ENCODE results near the gene RERE.

The RERE gene

GRCh38 chr1:8371372-8371991, 446.0 kb downstream of the RERE start:
- in situ Hi-C loops (cut with HindIII; ENCODE audit: low pct_ligation_motif_present, low pct_unique_long_range_greater_than_20kb, low sequenced_read_pairs), result no loop called here
- DNase-seq, result no peak

DNA sequence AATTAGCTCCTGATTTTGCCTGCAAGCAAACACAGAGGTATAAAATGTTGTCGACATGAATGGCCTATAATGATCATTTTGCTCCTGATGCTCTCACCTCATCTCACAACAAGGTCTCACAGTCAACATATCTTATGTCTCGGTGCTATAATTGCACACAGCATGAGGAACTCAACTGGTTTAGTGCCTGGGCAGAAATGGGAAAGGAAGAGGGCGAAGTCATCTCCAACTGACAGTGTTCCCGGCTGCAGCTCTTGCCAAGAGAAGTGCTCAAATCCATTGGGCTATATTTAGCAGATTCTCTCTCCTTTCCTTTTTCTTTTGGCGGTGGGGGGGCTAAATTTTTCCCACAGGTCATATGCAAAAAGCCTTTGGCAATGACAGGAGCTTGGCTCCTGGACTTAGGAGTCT, 446.5 kb downstream of the RERE start:
- no peak for DNase-seq
- in situ Hi-C loops (cut with HindIII; ENCODE audit: low pct_ligation_motif_present, low pct_unique_long_range_greater_than_20kb, low sequenced_read_pairs), result no loop called here

GRCh38 chr1:8370046-8370881, 447.2 kb downstream of the RERE start:
- DNase-seq, result no peak
- in situ Hi-C loops (cut with HindIII; ENCODE audit: low pct_ligation_motif_present, low pct_unique_long_range_greater_than_20kb, low sequenced_read_pairs), result no loop called here

DNA sequence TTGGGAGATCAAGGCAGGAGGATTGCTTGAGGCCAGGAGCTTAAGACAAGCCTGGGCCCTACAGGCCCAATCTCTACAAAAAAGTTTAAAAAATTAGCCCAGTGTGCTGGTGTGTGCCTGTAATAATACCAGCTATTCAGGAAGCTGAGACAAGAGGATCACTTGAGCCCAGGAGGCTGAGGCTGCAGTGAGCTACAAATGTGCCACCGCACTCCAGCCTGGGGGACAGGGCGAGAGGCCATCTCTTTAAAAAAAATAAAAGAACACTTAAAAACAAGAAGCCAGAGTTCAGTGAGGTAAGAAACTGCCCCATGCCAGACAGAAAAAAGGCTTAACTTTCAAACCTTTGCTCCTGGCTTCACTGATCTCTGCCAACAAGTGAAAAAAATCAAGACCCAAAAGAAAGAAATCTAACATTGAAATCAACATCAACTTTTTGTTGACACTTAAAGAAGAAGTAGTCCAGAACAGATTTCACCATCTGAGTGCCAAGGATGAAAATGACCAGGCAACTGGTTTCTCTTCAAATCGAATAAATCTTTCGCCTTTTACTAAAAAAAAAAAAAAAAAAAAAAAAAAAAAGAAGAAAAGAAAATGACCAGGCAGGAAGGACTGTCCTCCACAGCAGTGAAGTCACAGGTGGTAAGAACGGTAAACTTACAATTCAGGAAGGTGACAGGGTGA, 448.3 kb downstream of the RERE start:
- in situ Hi-C loops (cut with HindIII; ENCODE audit: low pct_ligation_motif_present, low pct_unique_long_range_greater_than_20kb, low sequenced_read_pairs), result no loop called here
- DNase-seq, result no peak

DNA sequence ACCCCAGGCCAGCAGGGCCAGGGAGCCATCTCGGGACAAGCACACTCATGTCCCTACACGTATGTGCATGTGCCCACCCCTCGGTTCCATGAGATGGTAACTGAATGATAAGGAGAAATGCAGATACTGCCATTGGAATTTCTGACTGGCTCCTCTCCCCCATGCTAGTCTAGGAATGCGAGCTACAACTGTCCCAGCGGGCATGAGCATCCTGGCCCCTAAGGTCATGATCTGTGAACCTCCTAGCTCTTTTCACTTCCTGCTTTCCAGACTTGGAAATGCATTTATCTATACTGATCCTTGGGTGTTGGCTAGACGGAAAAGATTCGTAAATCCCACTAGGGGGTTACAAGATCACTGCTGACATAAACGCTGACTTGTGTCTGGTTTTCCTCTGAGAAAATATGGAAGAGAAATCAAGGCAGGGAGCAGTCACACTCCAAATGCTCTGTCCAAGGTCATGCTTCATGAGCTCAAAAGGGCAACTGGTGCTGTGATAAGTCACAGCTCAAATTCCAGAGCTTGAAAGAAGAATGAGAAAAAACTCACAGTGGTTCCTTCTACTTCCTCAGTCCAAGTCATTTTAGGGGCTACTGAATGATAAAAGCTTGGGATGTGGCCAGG, 449.8 kb downstream of the RERE start:
- DNase-seq, result no peak
- in situ Hi-C loops (cut with HindIII; ENCODE audit: low pct_ligation_motif_present, low pct_unique_long_range_greater_than_20kb, low sequenced_read_pairs), result no loop called here

- no peak for DNase-seq
- in situ Hi-C loops (cut with HindIII; ENCODE audit: low pct_ligation_motif_present, low pct_unique_long_range_greater_than_20kb, low sequenced_read_pairs), result no loop called here
Observed at GRCh38 chr1:8365661-8366362, 451.6 kb downstream of the RERE start.

DNA sequence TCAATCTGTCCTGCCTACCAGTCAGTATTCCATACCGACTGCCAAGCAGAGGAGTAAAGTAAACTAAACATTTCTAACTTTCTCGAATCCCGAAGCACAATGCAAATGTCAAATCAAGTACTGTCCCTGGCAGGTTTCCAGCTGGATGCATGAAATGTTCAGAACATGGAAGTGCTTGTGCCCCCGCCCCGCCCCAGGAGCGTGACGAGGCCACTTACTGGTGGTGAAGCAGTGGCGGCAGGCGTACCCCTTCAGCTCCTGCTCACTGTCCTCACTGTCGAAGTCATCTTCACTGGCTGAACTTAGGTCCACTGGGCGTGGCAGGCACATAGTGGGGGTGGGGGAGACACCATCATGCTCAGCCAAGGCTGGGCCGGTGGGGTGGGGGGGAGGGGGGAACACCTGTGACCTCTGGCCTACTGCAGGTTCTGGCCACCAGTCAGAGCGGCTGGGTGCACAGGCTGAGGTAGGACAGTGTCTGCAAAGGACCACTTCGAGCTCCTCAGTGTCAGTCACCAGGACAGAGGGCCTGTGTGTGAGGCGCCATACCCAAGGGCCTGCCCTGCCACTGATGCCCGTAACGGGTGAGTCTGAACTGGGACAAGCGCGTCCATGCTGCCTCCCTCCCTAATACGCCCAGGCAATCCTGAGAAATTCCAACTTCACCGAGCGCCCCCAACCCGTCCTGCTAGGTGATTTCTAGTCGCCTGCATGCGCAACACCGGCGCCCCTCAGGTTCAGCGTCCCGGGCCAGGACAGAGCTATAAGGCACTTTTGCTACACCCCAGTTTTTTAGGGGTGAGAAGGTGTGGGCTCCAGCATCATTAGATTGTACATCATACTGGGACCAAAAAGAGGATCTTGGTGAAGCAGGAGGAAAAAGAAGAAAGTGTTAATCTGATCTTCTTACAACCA, 452.7 kb downstream of the RERE start:
- in situ Hi-C loops (cut with HindIII; ENCODE audit: low pct_ligation_motif_present, low pct_unique_long_range_greater_than_20kb, low sequenced_read_pairs), result no loop called here
- no peak for DNase-seq

DNA sequence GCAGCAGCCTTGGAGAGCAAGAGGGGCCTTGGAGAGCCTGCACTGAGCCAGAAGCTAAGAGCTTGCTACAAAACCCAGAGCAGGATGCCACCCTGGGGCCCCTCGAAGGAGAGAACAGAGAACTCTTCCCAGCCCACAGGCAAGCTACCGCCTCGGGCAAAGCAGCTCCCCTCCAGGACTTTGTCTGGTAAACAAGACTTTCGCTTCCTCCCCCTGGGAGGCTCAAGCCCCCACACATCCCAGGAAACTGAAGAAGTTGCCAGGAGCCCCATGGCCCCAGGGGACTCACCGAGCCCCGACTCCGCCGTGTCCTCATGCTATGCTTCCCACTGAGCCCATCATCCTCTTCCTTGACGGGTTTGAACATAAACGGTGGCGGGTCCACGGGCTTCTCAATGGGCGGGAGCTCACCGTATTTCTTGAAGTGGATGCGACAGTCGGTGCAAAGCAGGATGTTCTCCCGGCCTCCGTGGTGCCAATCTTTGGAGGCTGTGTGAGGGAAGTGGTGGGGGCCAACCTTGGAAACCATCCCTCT, 453.6 kb downstream of the RERE start:
- no peak for DNase-seq
- in situ Hi-C loops (cut with HindIII; ENCODE audit: low pct_ligation_motif_present, low pct_unique_long_range_greater_than_20kb, low sequenced_read_pairs), result no loop called here

DNA sequence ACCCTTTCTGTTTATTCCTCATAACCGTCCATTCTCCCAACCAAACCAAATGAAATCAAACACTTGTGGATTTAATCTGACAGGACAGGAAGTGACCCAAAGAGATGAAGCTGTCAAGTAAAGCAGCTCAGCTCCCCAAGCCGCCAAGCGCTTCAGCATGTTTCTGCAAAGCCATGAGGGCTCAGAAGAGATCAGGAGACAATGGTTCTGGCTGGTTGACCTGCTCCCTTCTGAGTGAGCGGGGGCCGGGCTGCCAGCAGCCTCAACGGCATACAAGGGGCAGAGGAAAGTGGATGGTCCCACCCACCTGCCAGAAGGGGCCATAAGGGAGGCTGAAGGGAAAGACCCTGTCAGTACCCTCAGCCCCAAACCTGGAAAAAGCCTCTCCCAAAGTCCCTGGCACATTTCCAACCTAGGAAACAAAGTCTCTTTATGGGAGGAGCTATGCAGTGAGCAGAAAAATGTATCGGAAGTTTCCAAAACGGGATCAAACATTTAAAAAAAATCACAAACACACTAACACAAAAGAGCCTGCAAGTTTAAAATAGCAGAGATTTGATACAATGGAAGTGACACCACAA, 454.2 kb downstream of the RERE start:
- in situ Hi-C loops (cut with HindIII; ENCODE audit: low pct_ligation_motif_present, low pct_unique_long_range_greater_than_20kb, low sequenced_read_pairs), result no loop called here
- DNase-seq, result no peak

DNA sequence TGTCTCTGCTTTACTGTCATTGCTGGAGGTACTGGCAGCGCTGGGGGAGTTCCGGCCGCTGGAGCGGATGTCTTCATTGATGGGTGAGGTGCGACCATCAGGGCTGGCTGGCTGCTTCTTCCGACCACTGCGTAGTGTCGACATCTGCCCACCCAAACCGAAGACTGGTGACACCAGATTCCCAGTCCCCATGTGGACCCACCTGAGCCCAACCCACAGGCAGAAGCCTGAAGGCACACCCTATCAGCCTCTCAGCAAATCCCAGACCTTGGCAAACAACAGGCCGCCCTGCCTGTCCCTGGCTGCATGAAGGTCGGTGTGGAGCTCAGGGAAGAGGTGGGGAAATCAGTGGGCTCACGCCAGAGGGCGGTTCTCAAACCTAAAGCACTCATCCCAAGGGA, 454.7 kb downstream of the RERE start:
- DNase-seq, result no peak

GRCh38 chr1:8361198-8361849, 456.1 kb downstream of the RERE start:
- DNase-seq, result no peak
- in situ Hi-C loops (cut with HindIII; ENCODE audit: low pct_ligation_motif_present, low pct_unique_long_range_greater_than_20kb, low sequenced_read_pairs), result no loop called here

More for the DNA sequence above, 454.7 kb downstream of the RERE start:
- in situ Hi-C loops (cut with HindIII; ENCODE audit: low pct_ligation_motif_present, low pct_unique_long_range_greater_than_20kb, low sequenced_read_pairs), result no loop called here

GRCh38 chr1:8360493-8361197, 456.8 kb downstream of the RERE start:
- no peak for DNase-seq
- in situ Hi-C loops (cut with HindIII; ENCODE audit: low pct_ligation_motif_present, low pct_unique_long_range_greater_than_20kb, low sequenced_read_pairs), result no loop called here

DNA sequence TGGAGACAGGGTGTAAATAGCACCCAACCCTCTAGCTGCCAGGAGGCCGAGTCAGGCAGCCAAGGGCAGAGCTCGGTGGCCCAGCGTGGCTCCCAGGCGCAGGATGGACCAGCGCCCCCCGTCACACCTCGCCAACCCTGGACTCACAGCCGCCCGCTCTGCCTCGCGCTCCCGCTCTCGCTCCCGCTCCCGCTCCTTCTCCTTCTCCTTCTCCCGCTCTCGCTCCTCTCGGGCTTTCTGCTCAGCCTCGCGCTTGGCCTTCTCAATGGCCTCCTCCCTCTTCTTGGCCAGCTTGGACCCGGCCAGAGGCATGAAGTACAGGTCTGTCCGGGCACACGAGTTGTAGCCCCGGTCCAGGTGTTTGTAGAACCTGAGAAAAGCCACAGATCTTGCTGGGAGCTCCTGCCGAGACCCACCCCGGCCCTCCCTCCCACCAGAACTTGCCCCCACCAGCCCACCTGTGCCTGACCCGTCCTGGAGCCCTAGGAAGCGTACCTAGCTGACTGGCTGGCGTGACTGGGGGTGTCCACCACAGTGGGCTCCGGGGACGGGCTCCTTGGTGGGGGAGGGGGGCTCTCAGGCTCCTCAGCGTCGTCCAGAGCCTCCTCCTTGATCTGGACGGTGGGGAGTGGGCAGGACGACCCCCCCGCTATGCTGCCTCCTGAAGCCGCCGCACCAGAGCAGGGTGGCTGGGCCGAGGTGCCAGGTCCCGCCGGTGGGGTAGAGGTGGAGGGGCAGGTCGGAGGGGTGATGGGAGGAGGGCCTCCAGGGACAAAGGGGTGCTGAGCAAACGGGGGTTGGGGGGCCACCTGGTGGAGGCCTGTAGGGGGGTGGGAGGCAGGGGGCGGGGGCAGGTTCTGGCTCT, 457.6 kb downstream of the RERE start:
- DNase-seq, result no peak
- in situ Hi-C loops (cut with HindIII; ENCODE audit: low pct_ligation_motif_present, low pct_unique_long_range_greater_than_20kb, low sequenced_read_pairs), result no loop called here

DNA sequence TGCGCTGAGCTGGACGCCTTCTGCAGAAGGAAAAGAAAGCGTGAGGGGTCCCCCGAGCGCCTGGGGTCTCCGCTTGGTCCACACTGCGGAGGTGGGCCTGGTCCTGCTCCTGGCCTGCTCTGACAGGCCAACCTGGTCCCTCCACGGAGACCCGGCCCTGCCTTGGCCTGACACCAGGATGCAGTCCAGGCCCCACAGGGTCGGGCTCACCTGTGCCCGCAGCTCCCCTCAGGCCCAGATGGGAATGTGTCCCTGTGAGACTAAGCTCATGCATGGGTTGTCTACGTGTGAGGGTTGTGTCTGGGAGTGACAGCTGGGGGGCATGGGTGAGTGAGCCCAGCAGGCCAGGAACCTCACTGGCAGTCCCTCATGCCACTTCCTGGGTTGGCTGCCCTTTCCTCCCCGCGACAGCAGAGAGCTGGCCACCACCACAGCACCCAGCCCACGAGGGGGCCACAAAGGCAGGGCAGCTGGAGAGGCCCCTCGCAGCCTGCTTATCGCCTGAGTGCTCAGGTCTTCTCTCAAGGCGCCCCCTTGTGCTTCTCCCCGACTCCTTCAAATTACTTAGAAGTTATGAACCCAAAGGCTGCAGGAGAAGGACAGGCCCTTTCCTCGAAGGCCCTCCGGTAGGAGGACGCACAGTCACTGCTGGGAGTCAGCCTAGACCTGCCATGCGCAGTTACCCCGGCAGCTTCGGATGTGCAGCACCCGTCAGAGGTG, 458.4 kb downstream of the RERE start:
- DNase-seq, result no peak
- in situ Hi-C loops (cut with HindIII; ENCODE audit: low pct_ligation_motif_present, low pct_unique_long_range_greater_than_20kb, low sequenced_read_pairs), result no loop called here
